HG02759 (cell line): ENCODE results near the gene C1orf210.

Source experiments
- ATAC-seq: cut with Tn5 transposase; IDR thresholded peaks from one replicate; pipeline ENCODE4 v1.9.1; 2021; ENCODE audit warnings: mild to moderate bottlenecking, moderate library complexity; ENCODE audit not compliant: unreplicated experiment

Gene C1orf210

DNA sequence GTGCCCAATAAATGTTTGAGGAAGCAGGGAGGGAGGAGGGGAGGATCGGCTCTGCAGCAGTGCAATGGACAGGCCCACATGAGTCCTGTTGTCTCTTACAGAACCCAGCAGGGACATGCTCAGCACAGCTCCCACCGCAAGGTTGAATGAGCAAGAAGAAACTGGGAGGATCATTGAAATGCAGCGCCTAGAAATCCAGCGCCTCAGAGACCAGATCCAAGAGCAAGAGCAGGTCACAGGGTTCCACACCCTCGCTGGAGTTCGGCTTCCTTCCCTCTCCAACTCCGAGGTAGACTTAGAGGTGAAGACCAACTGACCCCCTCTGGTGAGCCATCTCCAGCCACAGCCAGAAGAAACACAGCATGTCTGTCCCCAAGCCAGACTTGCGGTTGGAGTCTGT, 31.5 kb downstream of the C1orf210 start:
- ATAC-seq, result no peak

DNA sequence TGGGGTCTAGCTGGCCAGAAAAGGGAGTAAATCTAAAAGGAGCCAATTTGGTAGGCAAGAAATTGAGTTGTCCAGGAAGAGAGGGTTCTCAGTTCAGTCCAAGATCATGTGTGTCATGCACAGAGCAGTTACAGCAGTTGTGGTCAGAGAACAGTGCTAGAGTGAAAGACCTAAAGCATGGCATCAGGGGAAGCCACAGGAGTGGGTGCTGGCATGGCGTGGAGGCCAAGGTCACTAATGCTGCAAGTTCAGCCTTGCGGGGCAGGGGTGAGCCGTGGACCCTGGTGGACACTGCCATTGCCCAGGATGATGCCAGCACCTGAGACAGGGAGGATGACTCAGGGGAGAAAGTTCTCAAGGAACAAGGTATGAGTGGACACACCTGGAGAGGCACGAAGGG, 32.2 kb downstream of the C1orf210 start:
- ATAC-seq, result no peak

DNA sequence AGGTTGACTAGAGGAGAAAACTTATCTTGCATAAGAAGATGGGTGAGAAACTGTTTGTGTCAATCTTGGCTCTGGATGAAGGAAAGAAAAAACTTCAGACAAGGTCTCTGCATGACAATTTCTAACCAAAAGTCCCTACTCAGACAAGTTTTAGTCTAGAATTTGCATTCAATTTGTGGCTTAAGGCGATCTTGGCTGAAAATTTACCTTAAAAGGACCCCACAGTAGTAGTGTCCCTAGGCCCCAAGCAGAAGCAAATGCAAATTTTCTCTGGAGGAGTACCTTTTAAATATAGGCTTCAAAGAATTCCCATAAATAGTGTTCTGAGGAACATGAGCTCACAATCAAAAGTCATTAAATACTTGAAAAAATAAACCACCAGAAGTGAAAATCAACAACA, 33.2 kb downstream of the C1orf210 start:
- ATAC-seq, result no peak

DNA sequence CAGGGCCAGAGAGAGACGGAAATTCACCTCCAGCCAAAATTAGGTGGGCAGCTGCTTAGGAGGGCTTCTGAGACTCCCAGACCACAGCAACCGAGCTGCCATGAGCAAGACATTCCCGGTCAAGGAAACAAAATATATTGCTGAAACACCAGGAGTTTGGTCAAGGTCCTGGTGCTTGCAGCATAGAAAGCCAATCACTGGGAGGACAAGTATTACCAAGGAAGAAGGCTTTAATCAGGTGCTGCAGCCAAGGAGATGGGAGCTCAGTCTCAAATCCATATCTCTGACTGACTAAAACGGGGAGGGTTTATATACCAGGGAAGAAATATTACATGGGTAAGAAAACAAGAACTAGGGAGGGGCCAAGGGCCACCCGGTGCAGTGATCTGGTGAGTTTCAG, 34.4 kb downstream of the C1orf210 start:
- no peak for ATAC-seq

DNA sequence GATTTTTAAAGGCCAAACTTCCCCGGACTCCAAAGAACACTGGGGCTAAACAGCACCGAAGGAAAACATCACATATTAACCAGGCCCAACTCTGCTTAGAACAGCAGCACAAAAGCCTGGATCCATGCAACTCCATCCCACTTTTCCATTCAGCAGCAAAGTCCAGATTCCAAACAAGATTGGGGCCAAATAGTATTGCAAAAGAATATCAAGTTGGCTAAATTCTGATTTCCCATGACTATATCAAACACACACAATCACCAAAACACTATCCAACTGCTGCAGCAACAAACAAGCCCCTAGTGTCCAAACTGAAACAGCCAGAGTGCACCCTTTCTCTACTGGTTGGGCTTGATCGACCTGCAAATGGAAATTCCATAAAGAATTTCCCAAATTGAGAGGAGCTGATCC, 35.0 kb downstream of the C1orf210 start:
- no peak for ATAC-seq

DNA sequence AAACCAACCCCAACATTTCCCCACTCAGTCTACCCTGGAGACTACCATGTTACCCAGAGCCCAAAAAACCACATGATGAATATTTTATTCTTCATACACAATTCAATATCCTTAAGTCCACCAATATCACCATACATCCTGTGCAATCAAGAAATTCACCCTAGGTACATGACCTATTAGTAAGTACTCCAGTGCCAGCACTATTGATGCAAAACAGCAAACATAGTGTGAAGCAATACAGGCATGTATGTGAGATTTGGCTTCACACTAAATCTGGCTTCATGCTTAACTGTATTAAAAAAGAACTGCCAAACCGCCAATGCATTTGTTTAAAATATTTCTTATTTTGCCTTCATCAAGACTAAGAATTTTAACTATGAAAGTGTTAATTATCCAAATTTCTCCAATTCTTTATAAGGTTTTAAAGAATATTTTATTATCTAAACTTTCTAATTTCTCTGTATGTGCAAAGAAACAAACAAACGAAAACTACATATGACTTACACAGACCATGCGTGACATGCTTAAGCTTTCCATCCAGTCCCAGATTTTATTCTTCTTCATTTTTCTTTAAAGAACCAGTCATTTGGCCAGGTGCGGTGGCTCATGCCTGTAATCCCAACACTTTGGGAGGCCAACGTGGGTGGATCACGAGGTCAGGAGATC, 38.0 kb downstream of the C1orf210 start:
- ATAC-seq, result no peak

- ATAC-seq, result no peak
Measured at GRCh38 chr1:43246466-43247213, 38.7 kb downstream of the C1orf210 start.

DNA sequence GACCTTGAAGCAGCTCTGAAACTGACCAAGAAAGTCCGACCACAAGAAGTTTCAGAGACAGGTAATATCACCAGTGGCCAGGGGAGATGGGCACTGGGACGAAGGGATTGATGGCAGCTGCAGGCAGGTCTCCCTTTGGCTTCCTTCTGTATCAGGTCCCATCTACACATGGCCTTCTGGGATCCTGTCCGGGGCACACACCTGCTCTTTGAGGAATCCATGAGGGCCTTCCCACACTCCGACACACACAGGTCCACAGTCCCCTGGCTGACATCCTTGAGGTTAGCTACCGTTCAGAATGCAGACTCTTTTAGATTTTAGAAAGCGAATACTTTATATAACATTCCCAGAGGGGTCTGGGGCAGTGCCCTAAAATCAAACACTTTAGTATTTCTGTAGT, 42.1 kb downstream of the C1orf210 start:
- no peak for ATAC-seq

DNA sequence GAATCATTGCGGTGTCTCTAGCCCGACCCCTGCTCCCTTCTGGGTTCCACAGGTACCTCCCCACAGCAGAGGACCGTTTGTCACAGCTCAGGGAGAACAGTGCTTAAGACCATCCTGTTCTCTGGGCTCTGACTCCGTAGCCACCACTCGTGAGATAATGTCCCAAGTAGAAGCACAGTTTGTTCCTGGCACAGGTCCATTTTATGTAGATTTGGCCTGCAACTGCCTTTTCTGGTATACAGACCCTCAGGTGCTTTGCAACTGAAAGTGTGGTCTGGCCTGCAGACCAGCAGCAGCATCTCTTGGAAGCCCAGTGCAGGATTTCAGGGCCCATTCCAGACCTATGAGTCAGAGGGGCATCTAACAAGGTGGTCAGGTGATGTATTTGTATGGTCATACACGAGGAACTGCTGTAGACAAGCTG, 44.0 kb downstream of the C1orf210 start:
- no peak for ATAC-seq

DNA sequence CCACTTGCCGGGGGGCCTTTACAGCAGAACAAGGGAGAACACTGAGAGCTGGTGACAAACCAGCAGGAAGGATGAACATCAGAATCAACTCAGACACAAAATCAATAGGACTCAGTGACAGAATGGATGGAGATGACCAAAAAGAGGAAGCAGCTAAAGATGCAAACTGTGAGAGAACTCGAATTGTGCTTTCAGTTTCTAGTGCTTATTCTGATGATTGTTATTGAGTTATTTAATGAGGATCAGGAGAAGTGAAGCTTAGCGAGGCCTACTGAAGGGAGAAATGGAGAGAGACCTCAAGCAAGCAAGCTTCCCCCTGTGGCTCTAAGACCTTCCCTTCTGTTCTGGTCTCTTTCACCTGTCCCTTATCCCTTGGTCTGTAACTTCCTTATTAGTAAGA, 45.9 kb downstream of the C1orf210 start:
- peak; percentile 75 for ATAC-seq

- peak; percentile 3 for ATAC-seq
Measured at GRCh38 chr1:43238991-43239469, 46.4 kb downstream of the C1orf210 start.

DNA sequence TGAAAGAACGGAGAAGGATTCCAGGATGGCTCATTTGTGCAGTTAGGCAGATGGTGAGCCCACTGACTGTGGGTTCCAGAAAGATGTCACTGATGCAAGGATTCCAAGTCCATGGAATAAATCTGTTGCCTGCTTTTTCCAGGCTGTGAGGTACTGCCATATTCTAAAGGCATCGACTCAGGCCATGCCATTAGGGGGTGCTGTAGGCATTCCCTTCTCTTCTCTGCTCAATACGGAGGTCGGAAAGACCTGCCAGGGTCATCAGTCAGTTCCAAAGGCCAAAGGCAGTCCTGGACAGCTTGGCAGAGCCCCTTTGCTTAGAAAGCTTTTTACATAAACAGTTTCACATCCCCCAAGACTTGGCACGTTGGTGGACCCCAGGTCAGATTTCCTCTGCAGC, 47.3 kb downstream of the C1orf210 start:
- no peak for ATAC-seq

GRCh38 chr1:43237121-43237520, 48.3 kb downstream of the C1orf210 start:
- no peak for ATAC-seq

- no peak for ATAC-seq
Measured at GRCh38 chr1:43235451-43236121, 49.8 kb downstream of the C1orf210 start.

GRCh38 chr1:43235040-43235439, 50.3 kb downstream of the C1orf210 start:
- no peak for ATAC-seq

DNA sequence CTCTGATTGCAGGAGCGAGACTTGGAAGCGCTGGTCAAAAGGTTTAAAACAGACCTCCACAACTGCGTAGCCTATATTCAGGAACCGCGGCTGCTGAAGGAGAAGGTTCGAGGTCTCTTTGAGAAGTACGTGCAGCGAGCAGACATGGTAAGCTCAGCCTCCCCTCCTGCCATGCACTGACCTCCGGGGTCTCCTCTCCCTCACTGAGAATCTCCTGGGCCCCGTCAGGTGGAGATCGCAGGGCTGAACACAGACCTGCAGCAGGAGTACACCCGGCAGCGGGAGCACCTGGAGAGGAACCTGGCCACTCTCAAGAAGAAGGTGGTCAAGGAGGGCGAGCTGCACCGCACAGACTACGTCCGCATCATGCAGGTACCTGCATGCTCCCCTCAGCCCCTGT, 51.1 kb downstream of the C1orf210 start:
- ATAC-seq, result no peak

- ATAC-seq, result no peak
Measured at GRCh38 chr1:43233631-43234030, 51.8 kb downstream of the C1orf210 start.

- no peak for ATAC-seq
Measured at GRCh38 chr1:43232482-43232881, 52.9 kb downstream of the C1orf210 start.

GRCh38 chr1:43232074-43232473, 53.3 kb downstream of the C1orf210 start:
- no peak for ATAC-seq
